Neural progenitor cell (in vitro differentiated cells): Measurements from ENCODE around the gene PRDM5. TPM values are rescaled to one million over a fixed set of nuclear protein-coding genes. Genes with fewer than 3 reads are reported as not detected.

ENCODE experiments used
- DNase-seq: peaks from one replicate; pipeline ENCODE4 v3.0.0-alpha.2; 2016; ENCODE audit warnings: low spot score
- H2AFZ ChIP-seq: fragments of 200-600 bp; sonication (generic); replicated peaks from 2 replicates; pipeline ENCODE4 v1.6.1; 2016; ENCODE audit warnings: antibody characterized with exemption
- H3F3A ChIP-seq: fragments of 200-600 bp; sonication (generic); 2 replicates; pipeline ENCODE4 v1.6.1; 2016; ENCODE audit warnings: antibody characterized with exemption, low read depth
- H3K27ac ChIP-seq: fragments of 200-600 bp; sonication (generic); 2 replicates; pipeline ENCODE4 v1.5.1; 2016; ENCODE audit warnings: mild to moderate bottlenecking
- H3K27me3 ChIP-seq: fragments of 200-600 bp; sonication (generic); 2 replicates; pipeline ENCODE4 v1.6.1; 2016; ENCODE audit warnings: mild to moderate bottlenecking, moderate library complexity
- H3K36me3 ChIP-seq: fragments of 200-600 bp; sonication (generic); 2 replicates; pipeline ENCODE4 v1.5.1; 2016
- H3K4me1 ChIP-seq: fragments of 200-600 bp; sonication (generic); 2 replicates; pipeline ENCODE4 v1.6.1; 2016; ENCODE audit warnings: mixed run types
- H3K4me2 ChIP-seq: fragments of 200-600 bp; sonication (generic); 2 replicates; pipeline ENCODE4 v1.6.1; 2016
- H3K4me3 ChIP-seq: fragments of 200-600 bp; sonication (generic); 2 replicates; pipeline ENCODE4 v1.5.1; 2016
- H3K79me2 ChIP-seq: fragments of 200-600 bp; sonication (generic); 2 replicates; pipeline ENCODE4 v1.6.1; 2016; ENCODE audit warnings: low read depth
- H3K9ac ChIP-seq: fragments of 200-600 bp; sonication (generic); 2 replicates; pipeline ENCODE4 v1.6.1; 2016
- H3K9me3 ChIP-seq: fragments of 200-600 bp; sonication (generic); 2 replicates; pipeline ENCODE4 v1.5.1; 2016; ENCODE audit warnings: low read depth
- H4K20me1 ChIP-seq: fragments of 200-600 bp; sonication (generic); 2 replicates; pipeline ENCODE4 v1.6.1; 2016; ENCODE audit warnings: low read depth
- H3K27ac Mint-ChIP-seq: 3 replicates; pipeline ENCODE4 v1.8.0; 2021; ENCODE audit warnings: mixed read lengths
- H3K27me3 Mint-ChIP-seq: 2 replicates; pipeline ENCODE4 v1.8.0; 2022; ENCODE audit warnings: low read depth, mild to moderate bottlenecking, inconsistent platforms, moderate library complexity, mixed read lengths; ENCODE audit not compliant: insufficient read depth
- H3K36me3 Mint-ChIP-seq: 3 replicates; pipeline ENCODE4 v1.8.0; 2021; ENCODE audit warnings: mixed read lengths
- H3K4me1 Mint-ChIP-seq: 3 replicates; pipeline ENCODE4 v1.8.0; 2021; ENCODE audit warnings: mixed read lengths
- H3K4me3 Mint-ChIP-seq: 3 replicates; pipeline ENCODE4 v1.8.0; 2021; ENCODE audit warnings: mild to moderate bottlenecking, moderate library complexity, mixed read lengths
- H3K9me3 Mint-ChIP-seq: 3 replicates; pipeline ENCODE4 v1.8.0; 2020; ENCODE audit warnings: mixed read lengths
- EZH2 ChIP-seq: fragments of 200-600 bp; sonication (generic); IDR thresholded peaks from 2 replicates; pipeline ENCODE4 v1.6.1; 2017; ENCODE audit warnings: antibody characterized with exemption, mild to moderate bottlenecking, moderate library complexity
- EZH2phosphoT487 ChIP-seq: fragments of 200-600 bp; sonication (generic); IDR thresholded peaks from 2 replicates; pipeline ENCODE4 v1.6.1; 2017; ENCODE audit warnings: antibody characterized with exemption
- total RNA-seq: library from RNA; depleted of rRNA; stranded (reverse); fragments of >200 nt; gene quantifications from 2 replicates; pipeline ENCODE4 v1.2.3, GENCODE V29; 2015; ENCODE audit warnings: low replicate concordance
- TF ChIP-seq, protein P1 (sequence below): fragments of 200-600 bp; sonication (generic); IDR thresholded peaks from 2 replicates; pipeline ENCODE4 v1.5.1; 2017; ENCODE audit warnings: antibody characterized with exemption, mild to moderate bottlenecking

Gene PRDM5
- total RNA-seq, 1 donor from 2014 or later, result 51.7 TPM

DNA sequence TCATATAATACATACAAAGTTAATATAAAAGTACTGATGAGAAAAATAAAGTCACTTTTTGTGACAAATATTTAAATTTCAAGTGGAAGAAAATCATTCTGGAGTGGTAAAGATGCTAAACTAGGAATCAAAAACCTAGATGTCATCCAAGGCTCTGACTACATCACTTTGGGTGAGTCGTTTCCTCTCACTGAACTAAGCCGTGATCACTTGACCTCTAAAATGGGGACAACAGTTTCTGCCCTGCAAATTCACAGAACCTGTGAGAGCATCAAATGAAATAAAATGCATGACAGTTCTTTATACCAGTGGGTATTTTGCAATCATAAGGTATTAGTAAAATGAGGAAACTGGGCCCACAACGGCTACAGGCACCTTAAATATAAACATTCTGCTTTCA lies 63.8 kb downstream of the PRDM5 start:
- H3K4me2 ChIP-seq, result no peak overlapping the region
- Mint-ChIP-seq H3K36me3 (no peaks in the 10 kb centered on the region), H3K9me3 (no peaks in the 10 kb centered on the region), H3K4me3 (no peak overlapping the region), H3K27ac (no peak overlapping the region), H3K4me1 (no peaks in the 10 kb centered on the region), H3K27me3 (peaks cover 4% of the 10 kb centered on the region)
- H2AFZ ChIP-seq, result no peak overlapping the region
- TF ChIP-seq EZH2phosphoT487 (no peak), EZH2 (no peak)
- TF ChIP-seq, protein P1, sequence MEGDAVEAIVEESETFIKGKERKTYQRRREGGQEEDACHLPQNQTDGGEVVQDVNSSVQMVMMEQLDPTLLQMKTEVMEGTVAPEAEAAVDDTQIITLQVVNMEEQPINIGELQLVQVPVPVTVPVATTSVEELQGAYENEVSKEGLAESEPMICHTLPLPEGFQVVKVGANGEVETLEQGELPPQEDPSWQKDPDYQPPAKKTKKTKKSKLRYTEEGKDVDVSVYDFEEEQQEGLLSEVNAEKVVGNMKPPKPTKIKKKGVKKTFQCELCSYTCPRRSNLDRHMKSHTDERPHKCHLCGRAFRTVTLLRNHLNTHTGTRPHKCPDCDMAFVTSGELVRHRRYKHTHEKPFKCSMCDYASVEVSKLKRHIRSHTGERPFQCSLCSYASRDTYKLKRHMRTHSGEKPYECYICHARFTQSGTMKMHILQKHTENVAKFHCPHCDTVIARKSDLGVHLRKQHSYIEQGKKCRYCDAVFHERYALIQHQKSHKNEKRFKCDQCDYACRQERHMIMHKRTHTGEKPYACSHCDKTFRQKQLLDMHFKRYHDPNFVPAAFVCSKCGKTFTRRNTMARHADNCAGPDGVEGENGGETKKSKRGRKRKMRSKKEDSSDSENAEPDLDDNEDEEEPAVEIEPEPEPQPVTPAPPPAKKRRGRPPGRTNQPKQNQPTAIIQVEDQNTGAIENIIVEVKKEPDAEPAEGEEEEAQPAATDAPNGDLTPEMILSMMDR, result no peak
- H3K9me3 ChIP-seq, result no peaks in the 10 kb centered on the region
- no peaks in the 10 kb centered on the region for H3K36me3 ChIP-seq
- peaks cover 10% of the 10 kb centered on the region for H3K4me1 ChIP-seq
- H3K27me3 ChIP-seq, result no peaks in the 10 kb centered on the region
- H3K79me2 ChIP-seq, result no peaks in the 10 kb centered on the region
- H3K4me3 ChIP-seq, result no peak overlapping the region
- DNase-seq, result no peak
- no peaks in the 10 kb centered on the region for H4K20me1 ChIP-seq
- no peak overlapping the region for H3K27ac ChIP-seq
- H3K9ac ChIP-seq, result no peak overlapping the region
- no peaks in the 10 kb centered on the region for H3F3A ChIP-seq

DNA sequence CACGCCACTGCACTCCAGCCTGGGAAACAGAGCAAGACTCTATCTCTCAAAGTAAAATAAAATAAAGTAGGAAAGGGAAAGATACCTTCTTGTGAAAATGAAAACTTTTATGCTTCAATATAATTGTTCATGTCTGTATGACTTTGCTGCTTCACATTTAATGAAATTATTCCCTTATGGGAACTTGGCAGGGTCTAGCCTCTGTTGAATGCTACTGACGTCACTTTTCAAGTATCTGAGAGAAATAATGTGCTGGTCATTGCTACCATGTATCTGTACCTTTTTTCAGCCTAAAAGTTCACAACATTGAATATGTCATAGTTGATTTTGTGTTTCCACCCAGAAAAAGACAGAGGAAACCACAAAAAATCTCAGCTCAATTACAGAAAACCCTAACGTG lies 65.2 kb downstream of the PRDM5 start:
- Histone ChIP-seq H4K20me1 (no peaks in the 10 kb centered on the region), H3K4me2 (no peak overlapping the region), H3K27ac (no peak overlapping the region), H3K9ac (no peak overlapping the region), H3K4me1 (peaks cover 10% of the 10 kb centered on the region), H2AFZ (no peak overlapping the region), H3K9me3 (no peaks in the 10 kb centered on the region), H3K27me3 (no peaks in the 10 kb centered on the region), H3K36me3 (no peaks in the 10 kb centered on the region), H3K79me2 (no peaks in the 10 kb centered on the region), H3K4me3 (no peak overlapping the region), H3F3A (no peaks in the 10 kb centered on the region)
- no peak overlapping the region for H3K27ac Mint-ChIP-seq
- no peak overlapping the region for H3K4me3 Mint-ChIP-seq
- H3K27me3 Mint-ChIP-seq, result peaks cover 4% of the 10 kb centered on the region
- TF ChIP-seq EZH2phosphoT487, result no peak
- TF ChIP-seq, protein P1, result no peak
- no peak for TF ChIP-seq EZH2
- no peaks in the 10 kb centered on the region for H3K36me3 Mint-ChIP-seq
- H3K9me3 Mint-ChIP-seq, result no peaks in the 10 kb centered on the region
- no peak for DNase-seq
- no peaks in the 10 kb centered on the region for H3K4me1 Mint-ChIP-seq

DNA sequence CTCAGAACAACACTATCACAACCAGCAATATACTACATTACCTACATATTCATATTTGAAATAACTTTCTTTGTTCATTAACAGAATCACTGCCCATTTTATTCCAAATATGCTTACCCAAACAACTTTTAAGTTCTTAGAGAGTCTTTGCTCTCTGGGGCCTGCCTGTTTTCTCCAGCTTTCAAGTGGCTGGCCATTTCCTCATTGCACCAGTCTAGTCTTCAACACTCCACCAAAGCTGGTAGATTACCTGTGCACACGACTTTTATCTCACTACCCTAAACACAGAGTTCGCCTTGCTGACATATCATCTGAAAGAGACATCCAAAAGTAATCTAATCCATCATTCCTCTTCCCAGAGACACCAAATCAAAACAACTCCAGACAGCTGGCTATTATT lies 66.2 kb downstream of the PRDM5 start:
- Mint-ChIP-seq H3K27ac (no peak overlapping the region), H3K27me3 (peaks cover 4% of the 10 kb centered on the region)

More for the DNA sequence above, 66.2 kb downstream of the PRDM5 start:
- H3K4me3 ChIP-seq, result no peak overlapping the region
- H3K27ac ChIP-seq, result no peak overlapping the region
- no peak for DNase-seq
- H3K27me3 ChIP-seq, result no peaks in the 10 kb centered on the region
- no peaks in the 10 kb centered on the region for H3K79me2 ChIP-seq
- no peak overlapping the region for H3K4me3 Mint-ChIP-seq
- H2AFZ ChIP-seq, result no peak overlapping the region
- H3K36me3 Mint-ChIP-seq, result no peaks in the 10 kb centered on the region
- no peaks in the 10 kb centered on the region for H3K4me1 Mint-ChIP-seq
- H3K9me3 ChIP-seq, result no peaks in the 10 kb centered on the region
- no peaks in the 10 kb centered on the region for H3F3A ChIP-seq
- no peak overlapping the region for H3K9ac ChIP-seq
- no peaks in the 10 kb centered on the region for H4K20me1 ChIP-seq
- peaks cover 10% of the 10 kb centered on the region for H3K4me1 ChIP-seq
- TF ChIP-seq, protein P1, result no peak
- TF ChIP-seq EZH2 (no peak), EZH2phosphoT487 (no peak)
- no peaks in the 10 kb centered on the region for H3K9me3 Mint-ChIP-seq
- H3K4me2 ChIP-seq, result no peak overlapping the region
- no peaks in the 10 kb centered on the region for H3K36me3 ChIP-seq
